Measurements from ENCODE around the gene SASS6. TPM values are rescaled to one million over a fixed set of nuclear protein-coding genes. Genes with fewer than 3 reads are reported as not detected.

SASS6 gene
- total and polyA plus RNA-seq, 2 donors (not counting 1 experiment from before 2014, with no cell fraction given), result 0.79 to 1.5 TPM

DNA sequence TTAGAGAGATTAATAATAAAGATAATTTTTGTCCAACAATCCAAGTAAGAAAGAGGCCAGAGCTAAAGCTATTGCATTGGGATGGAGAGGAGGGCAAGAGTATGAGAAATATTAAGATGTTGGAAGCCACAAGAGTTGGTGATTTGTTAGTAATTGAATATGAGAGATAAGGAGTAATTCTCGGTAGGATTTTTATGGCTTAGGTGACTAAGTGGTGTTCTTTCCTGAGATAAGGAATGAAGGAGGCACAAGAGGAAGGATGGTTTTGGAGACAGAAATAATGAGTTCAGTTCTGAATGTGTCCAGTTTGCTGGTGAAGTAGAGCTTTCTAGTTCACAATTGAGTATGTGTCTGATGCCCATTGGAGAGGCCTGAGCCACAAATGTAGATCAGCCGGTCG lies 9.6 kb upstream of the SASS6 start:
- no peaks in the 10 kb centered on the region for H4K20me1 ChIP-seq (ENCODE audit: control insufficient read depth, extremely low read depth, insufficient read depth, low read length)
- H3K79me2 ChIP-seq (ENCODE audit: control insufficient read depth, insufficient read depth, low read length), result no peaks in the 10 kb centered on the region
- peaks cover 4% of the 10 kb centered on the region for H3K36me3 ChIP-seq (ENCODE audit: control insufficient read depth, insufficient read depth, low read length)
- no peak for TF ChIP-seq EZH2 (IDR thresholded peaks at IDR 0.05; ENCODE audit: low read length, missing control alignments)
- TF ChIP-seq, protein P1, sequence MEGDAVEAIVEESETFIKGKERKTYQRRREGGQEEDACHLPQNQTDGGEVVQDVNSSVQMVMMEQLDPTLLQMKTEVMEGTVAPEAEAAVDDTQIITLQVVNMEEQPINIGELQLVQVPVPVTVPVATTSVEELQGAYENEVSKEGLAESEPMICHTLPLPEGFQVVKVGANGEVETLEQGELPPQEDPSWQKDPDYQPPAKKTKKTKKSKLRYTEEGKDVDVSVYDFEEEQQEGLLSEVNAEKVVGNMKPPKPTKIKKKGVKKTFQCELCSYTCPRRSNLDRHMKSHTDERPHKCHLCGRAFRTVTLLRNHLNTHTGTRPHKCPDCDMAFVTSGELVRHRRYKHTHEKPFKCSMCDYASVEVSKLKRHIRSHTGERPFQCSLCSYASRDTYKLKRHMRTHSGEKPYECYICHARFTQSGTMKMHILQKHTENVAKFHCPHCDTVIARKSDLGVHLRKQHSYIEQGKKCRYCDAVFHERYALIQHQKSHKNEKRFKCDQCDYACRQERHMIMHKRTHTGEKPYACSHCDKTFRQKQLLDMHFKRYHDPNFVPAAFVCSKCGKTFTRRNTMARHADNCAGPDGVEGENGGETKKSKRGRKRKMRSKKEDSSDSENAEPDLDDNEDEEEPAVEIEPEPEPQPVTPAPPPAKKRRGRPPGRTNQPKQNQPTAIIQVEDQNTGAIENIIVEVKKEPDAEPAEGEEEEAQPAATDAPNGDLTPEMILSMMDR (conservative IDR thresholded peaks at IDR 0.05 in 1 of 2, IDR thresholded peaks at IDR 0.05 in 1 of 2; ENCODE audit: low read depth in 1 of 2, low read length in 2 of 2), result no peak
- no peak overlapping the region for H3K4me3 ChIP-seq (replicated peaks in 1 of 4; ENCODE audit: control extremely low read depth in 1 of 4, insufficient read depth in 1 of 4, low read depth in 3 of 4, low read length in 4 of 4)
- no peak overlapping the region for H3K27ac ChIP-seq (ENCODE audit: insufficient read depth, low read length)
- DNase-seq (ENCODE audit: low read depth in 2 of 2), result no peak
- no peaks in the 10 kb centered on the region for H3K27me3 ChIP-seq (ENCODE audit: control insufficient read depth, insufficient read depth, low read length)
- H3K4me2 ChIP-seq (ENCODE audit: extremely low read depth, insufficient read depth, low read length), result no peak overlapping the region
- H3K9ac ChIP-seq (ENCODE audit: insufficient read depth, low read length), result no peak overlapping the region
- H3K9me3 ChIP-seq (ENCODE audit: control insufficient read depth, insufficient read depth, low read depth, low read length), result no peaks in the 10 kb centered on the region
- no peak overlapping the region for H2AFZ ChIP-seq (ENCODE audit: low read length)
- H3K4me1 ChIP-seq (ENCODE audit: control insufficient read depth, extremely low read depth, insufficient read depth, low read length), result no peaks in the 10 kb centered on the region

DNA sequence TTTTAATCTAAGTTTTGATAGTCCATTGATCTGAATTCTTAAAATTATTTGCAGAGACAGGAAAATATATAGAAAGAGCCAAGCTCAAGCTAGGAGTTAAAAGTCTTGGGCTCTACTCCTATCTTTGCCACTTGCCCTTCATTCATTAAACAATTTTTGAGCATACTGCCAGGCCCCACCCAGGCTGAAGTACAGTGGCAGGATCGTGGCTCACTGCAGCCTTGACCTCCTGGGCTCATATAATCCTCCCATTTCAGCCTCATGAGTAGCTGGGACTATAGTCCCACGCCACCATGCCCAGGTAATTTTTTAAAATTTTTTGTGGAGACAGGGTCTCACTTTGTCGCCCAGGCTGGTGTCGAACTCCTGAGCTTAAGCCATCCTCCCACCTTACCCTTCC lies 8.5 kb upstream of the SASS6 start:
- Histone ChIP-seq H3K36me3 (ENCODE audit: control insufficient read depth, insufficient read depth, low read length) (peaks cover 4% of the 10 kb centered on the region), H3K79me2 (ENCODE audit: control insufficient read depth, insufficient read depth, low read length) (no peaks in the 10 kb centered on the region), H3K4me1 (ENCODE audit: control insufficient read depth, extremely low read depth, insufficient read depth, low read length) (no peaks in the 10 kb centered on the region), H3K4me3 (replicated peaks in 1 of 4; ENCODE audit: control extremely low read depth in 1 of 4, insufficient read depth in 1 of 4, low read depth in 3 of 4, low read length in 4 of 4) (no peak overlapping the region), H3K27me3 (ENCODE audit: control insufficient read depth, insufficient read depth, low read length) (no peaks in the 10 kb centered on the region), H3K4me2 (ENCODE audit: extremely low read depth, insufficient read depth, low read length) (no peak overlapping the region), H4K20me1 (ENCODE audit: control insufficient read depth, extremely low read depth, insufficient read depth, low read length) (no peaks in the 10 kb centered on the region), H3K27ac (ENCODE audit: insufficient read depth, low read length) (no peak overlapping the region), H2AFZ (ENCODE audit: low read length) (no peak overlapping the region), H3K9ac (ENCODE audit: insufficient read depth, low read length) (no peak overlapping the region), H3K9me3 (ENCODE audit: control insufficient read depth, insufficient read depth, low read depth, low read length) (no peaks in the 10 kb centered on the region)
- no peak for DNase-seq (ENCODE audit: low read depth in 2 of 2)
- TF ChIP-seq EZH2 (IDR thresholded peaks at IDR 0.05; ENCODE audit: low read length, missing control alignments), result no peak
- TF ChIP-seq, protein P1 (conservative IDR thresholded peaks at IDR 0.05 in 1 of 2, IDR thresholded peaks at IDR 0.05 in 1 of 2; ENCODE audit: low read depth in 1 of 2, low read length in 2 of 2), result no peak

DNA sequence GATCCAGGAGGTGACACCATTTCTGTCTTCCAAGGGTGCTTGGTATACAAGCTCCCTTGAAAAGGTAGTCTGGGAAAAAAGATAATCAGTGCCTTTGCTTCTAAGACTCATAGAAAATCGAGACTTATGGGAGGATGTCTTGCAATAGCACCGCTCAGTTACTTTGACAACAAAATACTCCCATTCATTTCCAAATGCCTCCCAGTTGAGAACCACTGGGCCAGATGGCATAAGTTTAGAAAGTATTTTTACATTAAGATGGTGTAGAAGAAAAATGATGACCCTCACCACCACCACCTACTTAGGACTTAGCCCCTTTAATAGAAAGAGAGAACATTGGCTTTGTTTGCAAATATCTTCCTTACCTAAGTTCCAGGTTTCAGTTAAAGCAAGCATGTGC lies 4.9 kb upstream of the SASS6 start:
- peaks cover 4% of the 10 kb centered on the region for H3K36me3 ChIP-seq (ENCODE audit: control insufficient read depth, insufficient read depth, low read length)
- no peak for DNase-seq (ENCODE audit: low read depth in 2 of 2)
- no peak overlapping the region for H3K4me3 ChIP-seq (replicated peaks in 1 of 4; ENCODE audit: control extremely low read depth in 1 of 4, insufficient read depth in 1 of 4, low read depth in 3 of 4, low read length in 4 of 4)
- peaks cover 2% of the 10 kb centered on the region for H3K4me1 ChIP-seq (ENCODE audit: control insufficient read depth, extremely low read depth, insufficient read depth, low read length)
- H3K4me2 ChIP-seq (ENCODE audit: extremely low read depth, insufficient read depth, low read length), result no peak overlapping the region
- no peak overlapping the region for H3K27ac ChIP-seq (ENCODE audit: insufficient read depth, low read length)
- no peak for TF ChIP-seq EZH2 (IDR thresholded peaks at IDR 0.05; ENCODE audit: low read length, missing control alignments)
- TF ChIP-seq, protein P1 (conservative IDR thresholded peaks at IDR 0.05 in 1 of 2, IDR thresholded peaks at IDR 0.05 in 1 of 2; ENCODE audit: low read depth in 1 of 2, low read length in 2 of 2), result no peak
- no peaks in the 10 kb centered on the region for H3K27me3 ChIP-seq (ENCODE audit: control insufficient read depth, insufficient read depth, low read length)
- peaks cover 16% of the 10 kb centered on the region for H3K79me2 ChIP-seq (ENCODE audit: control insufficient read depth, insufficient read depth, low read length)
- no peak overlapping the region for H3K9ac ChIP-seq (ENCODE audit: insufficient read depth, low read length)
- H2AFZ ChIP-seq (ENCODE audit: low read length), result no peak overlapping the region
- H4K20me1 ChIP-seq (ENCODE audit: control insufficient read depth, extremely low read depth, insufficient read depth, low read length), result no peaks in the 10 kb centered on the region
- H3K9me3 ChIP-seq (ENCODE audit: control insufficient read depth, insufficient read depth, low read depth, low read length), result no peaks in the 10 kb centered on the region

All from fibroblast of lung (primary cell).